H1 (cell line): ENCODE data around the gene TCAP. TPM values are rescaled to one million over a fixed set of nuclear protein-coding genes. Genes with fewer than 3 reads are reported as not detected.

ENCODE experiments used
- CTCF ChIA-PET: fragments of 300-600 bp; sonication (Branson Sonifier 250); formaldehyde crosslinking; loops from one replicate; lab custom pipeline; 2021; ENCODE audit not compliant: partially characterized antibody; lab: Charles Lee
- POLR2A ChIA-PET: fragments of 300-600 bp; sonication (Branson Sonifier 250); formaldehyde crosslinking; loops from one replicate; lab custom pipeline; 2021; ENCODE audit warnings: inconsistent platforms; ENCODE audit not compliant: partially characterized antibody; lab: Charles Lee
- DNase-seq, 2 experiments: peaks; one replicate each; pipeline versions ENCODE4 v3.0.0 to v3.0.0-alpha.2; 2010 to 2022; ENCODE audit warnings: low spot score in 2 of 2, low read depth in 1 of 2, mixed read lengths in 1 of 2
- FAIRE-seq: peaks from 2 replicates; lab custom pipeline; 2011; peaks lifted over from hg19 to GRCh38; lab: Jason Lieb, UNC
- H2AFZ ChIP-seq: 2 replicates; pipeline ENCODE4 v1.8.1; 2012; ENCODE audit warnings: low read length, inconsistent platforms
- H2AK5ac ChIP-seq: 2 replicates; pipeline ENCODE4 v1.6.1; 2013; ENCODE audit warnings: low read depth, low read length
- H2BK120ac ChIP-seq: replicated peaks from 2 replicates; pipeline ENCODE3; 2013; ENCODE audit warnings: low read depth, low read length, inconsistent platforms
- H2BK12ac ChIP-seq: 2 replicates; pipeline ENCODE4 v1.6.1; 2013; ENCODE audit warnings: low read depth, low read length
- H2BK15ac ChIP-seq: 2 replicates; pipeline ENCODE4 v1.6.1; 2013; ENCODE audit warnings: low read length
- H2BK20ac ChIP-seq: 2 replicates; pipeline ENCODE4 v1.6.1; 2013; ENCODE audit warnings: low read length
- H2BK5ac ChIP-seq: 2 replicates; pipeline ENCODE4 v1.6.1; 2013; ENCODE audit warnings: low read depth, low read length
- H3K14ac ChIP-seq: 2 replicates; pipeline ENCODE4 v1.6.1; 2013; ENCODE audit warnings: inconsistent platforms; ENCODE audit not compliant: insufficient read length
- H3K18ac ChIP-seq: 2 replicates; pipeline ENCODE4 v1.6.1; 2013; ENCODE audit warnings: low read length; ENCODE audit errors: extremely low read depth
- H3K23ac ChIP-seq: 2 replicates; pipeline ENCODE4 v1.6.1; 2013; ENCODE audit warnings: inconsistent platforms; ENCODE audit not compliant: insufficient read length
- H3K23me2 ChIP-seq: 2 replicates; pipeline ENCODE4 v1.6.1; 2013; ENCODE audit warnings: low read depth, low read length
- H3K27ac ChIP-seq: 2 replicates; pipeline ENCODE4 v1.6.1; 2011; ENCODE audit warnings: low read depth, low read length, inconsistent platforms
- H3K27me3 ChIP-seq, 4 experiments: replicated peaks in 1 of 4; 1 replicate in 1 of 4; 2 replicates in 3 of 4; pipeline versions ENCODE4 v1.6.1 to v1.8.1; 2011 to 2013; ENCODE audit warnings: low read length in 3 of 4, mild to moderate bottlenecking in 3 of 4, inconsistent platforms in 2 of 4, mixed read lengths in 2 of 4, moderate library complexity in 1 of 4; ENCODE audit not compliant: control insufficient read depth in 3 of 4, insufficient read depth in 3 of 4; ENCODE audit errors: extremely low read depth in 1 of 4
- H3K36me3 ChIP-seq, 4 experiments: 2 replicates each; pipeline versions ENCODE4 v1.6.1 to v1.8.1; 2011 to 2013; ENCODE audit warnings: mild to moderate bottlenecking in 4 of 4, low read length in 3 of 4, moderate library complexity in 2 of 4, control low read depth in 1 of 4, inconsistent platforms in 1 of 4; ENCODE audit not compliant: insufficient read depth in 4 of 4, control insufficient read depth in 2 of 4
- H3K4ac ChIP-seq: replicated peaks from 2 replicates; pipeline ENCODE3; 2013; ENCODE audit warnings: low read length, low read depth, mixed read lengths, inconsistent platforms; ENCODE audit not compliant: insufficient read length
- H3K4me1 ChIP-seq, 4 experiments: replicated peaks in 1 of 4; 1 replicate in 1 of 4; 2 replicates in 3 of 4; pipeline versions ENCODE4 v1.6.1 to v1.8.1; 2011 to 2013; ENCODE audit warnings: low read length in 3 of 4, inconsistent platforms in 2 of 4, mixed read lengths in 1 of 4; ENCODE audit not compliant: insufficient read depth in 4 of 4, control insufficient read depth in 3 of 4
- H3K4me2 ChIP-seq, 2 experiments: 2 replicates each; pipeline versions ENCODE4 v1.6.1 to v1.8.1; 2011 to 2013; ENCODE audit warnings: low read depth in 2 of 2, low read length in 2 of 2, control low read depth in 1 of 2, inconsistent platforms in 1 of 2, mild to moderate bottlenecking in 1 of 2; ENCODE audit not compliant: insufficient read depth in 1 of 2
- H3K4me3 ChIP-seq, 4 experiments: fragments of 200-600, 300-600 bp in 1 of 4; sonication (generic), shearing (Covaris generic), sonication (Bioruptor Twin) in 1 of 4; 2 replicates each; pipeline versions ENCODE4 v1.5.1 to v1.8.1; 2011 to 2016; ENCODE audit warnings: low read length in 4 of 4, low read depth in 3 of 4, control low read depth in 2 of 4, inconsistent platforms in 2 of 4, mild to moderate bottlenecking in 2 of 4, mixed read lengths in 1 of 4, moderate library complexity in 1 of 4; ENCODE audit not compliant: insufficient read depth in 2 of 4; ENCODE audit errors: extremely low read depth in 1 of 4
- H3K56ac ChIP-seq: replicated peaks from 2 replicates; pipeline ENCODE3; 2013; ENCODE audit warnings: low read depth, mild to moderate bottlenecking, mixed read lengths, low read length, inconsistent platforms; ENCODE audit not compliant: insufficient read length
- H3K79me1 ChIP-seq: 2 replicates; pipeline ENCODE4 v1.6.1; 2013; ENCODE audit warnings: low read depth, low read length, control low read depth
- H3K79me2 ChIP-seq, 2 experiments: 2 replicates each; pipeline versions ENCODE4 v1.6.1 to v1.8.1; 2012 to 2013; ENCODE audit warnings: low read length in 2 of 2, mild to moderate bottlenecking in 2 of 2, inconsistent platforms in 1 of 2; ENCODE audit not compliant: insufficient read depth in 2 of 2, control insufficient read depth in 1 of 2
- H3K9ac ChIP-seq, 4 experiments: replicated peaks in 1 of 4; 1 replicate in 1 of 4; 2 replicates in 3 of 4; pipeline versions ENCODE4 v1.6.1 to v1.8.1; 2011 to 2013; ENCODE audit warnings: low read depth in 3 of 4, low read length in 3 of 4, control low read depth in 2 of 4, mild to moderate bottlenecking in 2 of 4, moderate library complexity in 2 of 4, inconsistent platforms in 1 of 4; ENCODE audit errors: extremely low read depth in 1 of 4
- H3K9me3 ChIP-seq, 2 experiments: 2 replicates each; pipeline versions ENCODE4 v1.6.1 to v1.8.1; 2012 to 2013; ENCODE audit warnings: mild to moderate bottlenecking in 2 of 2, moderate library complexity in 2 of 2, control low read depth in 1 of 2, inconsistent platforms in 1 of 2, low read depth in 1 of 2, low read length in 1 of 2, mixed read lengths in 1 of 2; ENCODE audit not compliant: insufficient read depth in 2 of 2
- H4K20me1 ChIP-seq, 2 experiments: replicated peaks in 1 of 2; 2 replicates each; pipeline versions ENCODE3 to v1.8.1; 2011 to 2013; ENCODE audit warnings: inconsistent platforms in 2 of 2, low read length in 2 of 2, mild to moderate bottlenecking in 1 of 2; ENCODE audit not compliant: insufficient read depth in 2 of 2, control insufficient read depth in 1 of 2
- H4K5ac ChIP-seq: 2 replicates; pipeline ENCODE4 v1.6.1; 2013; ENCODE audit warnings: low read length, low read depth, mixed read lengths, inconsistent platforms; ENCODE audit not compliant: insufficient read length
- H4K8ac ChIP-seq: 2 replicates; pipeline ENCODE4 v1.8.0; 2013; ENCODE audit warnings: mild to moderate bottlenecking, moderate library complexity, low read length, inconsistent platforms; ENCODE audit not compliant: insufficient read depth; ENCODE audit errors: extremely low read depth
- H4K91ac ChIP-seq: replicated peaks from 2 replicates; pipeline ENCODE3; 2013; ENCODE audit warnings: low read length, mixed read lengths, inconsistent platforms; ENCODE audit not compliant: insufficient read length
- CBX8 ChIP-seq: fragments of 300-800, 300-1000 bp; sonication (generic); IDR thresholded peaks from 2 replicates; pipeline ENCODE4 v1.7.1; 2016; ENCODE audit warnings: low read depth, low read length, borderline replicate concordance
- WGBS, 2 experiments: shearing (Covaris generic) in 1 of 2; methylation state at CpG; one replicate each; pipeline versions ENCODE4 v1.1.6 to v1.1.7; 2013 to 2015; ENCODE audit warnings: low lambda C conversion rate in 2 of 2, mixed read lengths in 2 of 2, inconsistent platforms in 1 of 2, low coverage in 1 of 2, missing lambda C conversion rate in 1 of 2; ENCODE audit not compliant: insufficient replicate concordance in 2 of 2, insufficient coverage in 1 of 2, insufficient read length in 1 of 2; ENCODE audit errors: extremely low coverage in 1 of 2, missing lambda C conversion rate in 1 of 2; 5-methylcytosine and 5-hydroxymethylcytosine counted together
- polyA plus RNA-seq, 7 experiments: library from polyadenylated mRNA; depleted of rRNA in 3 of 7; stranded (reverse) in 5 of 7; unstranded in 2 of 7; fragments of >200 nt in 5 of 7; fragments of 200-250 nt in 2 of 7; gene quantifications; 1 replicate in 5 of 7; 2 replicates in 1 of 7; 4 replicates in 1 of 7; pipeline versions ENCODE4 v1.2.1 to v1.2.3, GENCODE V29; 2011 to 2013; ENCODE audit warnings: missing spikeins in 2 of 7, mixed read lengths in 2 of 7
- total RNA-seq: library from RNA; stranded (reverse); fragmentation: NEBNext Ultra II Directional; extraction: Animal tissue kit (Norgen Biotek cat#: 25700); gene quantifications from 2 replicates; pipeline ENCODE4 v1.2.1, GENCODE V29; 2021
- TF ChIP-seq, protein P1 (sequence below), 3 experiments: IDR thresholded peaks; 1 replicate in 2 of 3; 2 replicates in 1 of 3; pipeline versions ENCODE4 v1.5.1 to v1.6.1; 2011; ENCODE audit warnings: low read length in 3 of 3, mild to moderate bottlenecking in 3 of 3, inconsistent platforms in 2 of 3, low read depth in 1 of 3, moderate library complexity in 1 of 3; ENCODE audit not compliant: insufficient read depth in 1 of 3; ENCODE audit errors: control extremely low read depth in 1 of 3

Gene TCAP
- total and polyA plus RNA-seq, 2 of the 8 experiments (the other 6 are each of a cell fraction or from before 2014, with no cell fraction given): 0.82 to 1.4 TPM

- no peak overlapping the region for H3K4ac ChIP-seq
- H3K79me1 ChIP-seq: no peaks in the 10 kb centered on the region
- no peak overlapping the region for H3K23ac ChIP-seq
- TF ChIP-seq, protein P1, sequence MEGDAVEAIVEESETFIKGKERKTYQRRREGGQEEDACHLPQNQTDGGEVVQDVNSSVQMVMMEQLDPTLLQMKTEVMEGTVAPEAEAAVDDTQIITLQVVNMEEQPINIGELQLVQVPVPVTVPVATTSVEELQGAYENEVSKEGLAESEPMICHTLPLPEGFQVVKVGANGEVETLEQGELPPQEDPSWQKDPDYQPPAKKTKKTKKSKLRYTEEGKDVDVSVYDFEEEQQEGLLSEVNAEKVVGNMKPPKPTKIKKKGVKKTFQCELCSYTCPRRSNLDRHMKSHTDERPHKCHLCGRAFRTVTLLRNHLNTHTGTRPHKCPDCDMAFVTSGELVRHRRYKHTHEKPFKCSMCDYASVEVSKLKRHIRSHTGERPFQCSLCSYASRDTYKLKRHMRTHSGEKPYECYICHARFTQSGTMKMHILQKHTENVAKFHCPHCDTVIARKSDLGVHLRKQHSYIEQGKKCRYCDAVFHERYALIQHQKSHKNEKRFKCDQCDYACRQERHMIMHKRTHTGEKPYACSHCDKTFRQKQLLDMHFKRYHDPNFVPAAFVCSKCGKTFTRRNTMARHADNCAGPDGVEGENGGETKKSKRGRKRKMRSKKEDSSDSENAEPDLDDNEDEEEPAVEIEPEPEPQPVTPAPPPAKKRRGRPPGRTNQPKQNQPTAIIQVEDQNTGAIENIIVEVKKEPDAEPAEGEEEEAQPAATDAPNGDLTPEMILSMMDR (IDR thresholded peaks at IDR 0.05; ENCODE audit: control extremely low read depth in 1 of 3, insufficient read depth in 1 of 3, low read depth in 1 of 3, low read length in 3 of 3): peak in 2 of 3 experiments; percentile 8 to 15; a peak in 2 of 4 replicates
- no peak for TF ChIP-seq CBX8
- peaks cover 0 to 8% (median 5%) of the 10 kb centered on the region in 4 experiments; a peak in 5 of 7 replicates for H3K4me1 ChIP-seq
- peak overlapping the region; percentile 30; the same call in 1 of the 2 replicates for H2BK5ac ChIP-seq
- 0 out of 2 replicates have a peak overlapping the region, but pooled peaks have one; percentile 7 for H2BK20ac ChIP-seq
- H3K36me3 ChIP-seq: peaks cover 0 to 3% (median 1%) of the 10 kb centered on the region in 4 experiments; a peak in 4 of 8 replicates
- no peak overlapping the region for H3K4me2 ChIP-seq
- ChIA-PET POLR2A (interaction anchor here (1.0 to 38.1 kb wide), 7 partner anchors 3 to 60 kb away, joined by 3 to 708 read pairs (median 3); partner anchors contain the start of genes ERBB2, MIEN1, PGAP3 and PNMT), CTCF (interaction anchor here (0.6 to 52.4 kb wide), 19 partner anchors 8 to 309 kb away, joined by 3 to 1885 read pairs (median 4); partner anchors contain the start of genes ERBB2, PNMT, PPP1R1B and STARD3)
- H4K8ac ChIP-seq: no peak overlapping the region
- 0 out of 2 replicates have a peak overlapping the region, but pooled peaks have one; percentile 17 for H2BK12ac ChIP-seq
- no peak overlapping the region for H2BK120ac ChIP-seq
- FAIRE-seq (no peak), DNase-seq (no peak)
- no peak overlapping the region for H4K5ac ChIP-seq
- no peaks in the 10 kb centered on the region for H3K23me2 ChIP-seq
- 85% methylated on average over 13 of the region's 13 CpGs; no CpG with 5 or more reads in 1 of the 2 experiments for WGBS, 2 experiments
- no peak overlapping the region for H2AK5ac ChIP-seq
- no peak overlapping the region for H3K14ac ChIP-seq
- peak overlapping the region; percentile 22; the same call in 1 of the 2 replicates for H3K27ac ChIP-seq
- H4K91ac ChIP-seq: no peak overlapping the region
- no peaks in the 10 kb centered on the region for H4K20me1 ChIP-seq
- no peaks in the 10 kb centered on the region for H3K9me3 ChIP-seq
- H3K4me3 ChIP-seq: no peak overlapping the region
- no peak overlapping the region for H3K56ac ChIP-seq
- no peak overlapping the region for H2AFZ ChIP-seq
- no peak overlapping the region; the same call in 1 of the 2 replicates for H3K18ac ChIP-seq
- no peaks in the 10 kb centered on the region for H3K79me2 ChIP-seq
- H2BK15ac ChIP-seq: 0 out of 2 replicates have a peak overlapping the region, but pooled peaks have one; percentile 31
- no peak overlapping the region for H3K9ac ChIP-seq
- H3K27me3 ChIP-seq: no peaks in the 10 kb centered on the region
Observed at GRCh38 chr17:39678340-39679116, 13.4 kb downstream of the TCAP start.
